Measurements from ENCODE around the gene RIPK3.

RIPK3 gene

DNA sequence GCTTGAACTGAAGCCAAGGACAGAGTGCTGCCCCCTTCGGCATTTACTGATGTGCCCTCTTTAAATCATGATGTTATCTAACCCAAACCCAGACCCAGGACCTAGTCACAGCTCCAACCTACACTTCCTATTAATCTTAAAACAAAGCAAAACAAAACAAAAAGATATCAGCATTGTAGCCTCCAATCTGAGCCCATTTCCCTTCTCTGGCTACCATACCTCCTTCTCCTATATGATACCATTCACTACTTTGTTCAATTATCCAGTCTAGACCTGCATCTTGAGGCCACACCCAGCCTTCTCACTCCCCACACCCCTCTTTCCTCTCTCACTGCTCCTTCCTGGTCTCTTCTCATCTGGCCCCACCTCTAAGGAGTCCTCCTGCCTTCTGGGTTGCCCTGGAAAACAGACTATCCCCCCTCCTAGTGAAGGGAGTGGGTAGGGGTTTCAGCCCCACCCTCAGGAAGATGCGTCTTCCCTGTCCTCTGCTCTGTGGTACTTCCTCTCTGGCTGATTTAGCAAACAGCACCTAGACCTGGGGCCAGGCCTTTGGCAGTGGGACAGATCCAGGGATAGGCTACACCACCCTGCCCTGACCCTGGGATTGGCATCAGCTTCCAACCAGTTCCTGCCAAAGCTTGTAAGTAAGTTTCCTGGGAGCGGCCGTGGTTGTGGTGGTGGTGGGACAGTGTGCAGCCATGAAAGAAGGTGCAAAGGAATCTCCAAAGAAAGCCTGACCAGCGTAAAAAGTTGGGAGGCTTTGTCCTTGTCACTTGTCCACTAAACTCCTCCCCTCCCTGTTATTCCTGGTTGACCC lies 25.2 kb downstream of the RIPK3 start:
- DNase-seq (ENCODE audit: low read depth) = no peak
- TF ChIP-seq CTCF (IDR thresholded peaks at IDR 0.05; ENCODE audit: low read depth, low read length, missing control alignments) = no peak
- H3K4me3 ChIP-seq (ENCODE audit: low read depth, low read length) = no peak overlapping the region

DNA sequence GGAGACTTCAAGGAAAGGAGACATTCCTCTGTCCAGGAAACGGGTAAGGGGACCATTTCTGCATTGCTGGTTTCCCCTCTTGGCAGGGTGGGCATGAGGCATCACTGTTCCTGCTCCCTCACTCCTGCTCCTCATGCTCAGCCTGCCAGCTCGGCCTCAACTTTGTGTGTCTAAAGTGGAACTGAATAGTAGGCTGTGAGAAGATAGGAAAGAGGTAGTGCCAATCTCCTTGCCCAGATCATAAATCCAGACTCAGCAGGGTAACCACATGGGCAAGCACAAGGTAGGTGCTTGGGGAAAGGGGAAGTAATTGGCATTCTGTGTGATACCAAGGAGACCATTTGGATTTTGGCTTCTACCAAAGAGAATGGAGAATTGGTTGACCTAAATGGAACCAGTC lies 25.9 kb downstream of the RIPK3 start:
- no peak for TF ChIP-seq CTCF (IDR thresholded peaks at IDR 0.05; ENCODE audit: low read depth, low read length, missing control alignments)
- H3K4me3 ChIP-seq (ENCODE audit: low read depth, low read length) = no peak overlapping the region
- no peak for DNase-seq (ENCODE audit: low read depth)

GRCh38 chr14:24312736-24313507 lies 26.9 kb downstream of the RIPK3 start:
- DNase-seq (ENCODE audit: low read depth) = peak; percentile 25
- TF ChIP-seq CTCF (IDR thresholded peaks at IDR 0.05; ENCODE audit: low read depth, low read length, missing control alignments) = no peak
- H3K4me3 ChIP-seq (ENCODE audit: low read depth, low read length) = no peak overlapping the region

DNA sequence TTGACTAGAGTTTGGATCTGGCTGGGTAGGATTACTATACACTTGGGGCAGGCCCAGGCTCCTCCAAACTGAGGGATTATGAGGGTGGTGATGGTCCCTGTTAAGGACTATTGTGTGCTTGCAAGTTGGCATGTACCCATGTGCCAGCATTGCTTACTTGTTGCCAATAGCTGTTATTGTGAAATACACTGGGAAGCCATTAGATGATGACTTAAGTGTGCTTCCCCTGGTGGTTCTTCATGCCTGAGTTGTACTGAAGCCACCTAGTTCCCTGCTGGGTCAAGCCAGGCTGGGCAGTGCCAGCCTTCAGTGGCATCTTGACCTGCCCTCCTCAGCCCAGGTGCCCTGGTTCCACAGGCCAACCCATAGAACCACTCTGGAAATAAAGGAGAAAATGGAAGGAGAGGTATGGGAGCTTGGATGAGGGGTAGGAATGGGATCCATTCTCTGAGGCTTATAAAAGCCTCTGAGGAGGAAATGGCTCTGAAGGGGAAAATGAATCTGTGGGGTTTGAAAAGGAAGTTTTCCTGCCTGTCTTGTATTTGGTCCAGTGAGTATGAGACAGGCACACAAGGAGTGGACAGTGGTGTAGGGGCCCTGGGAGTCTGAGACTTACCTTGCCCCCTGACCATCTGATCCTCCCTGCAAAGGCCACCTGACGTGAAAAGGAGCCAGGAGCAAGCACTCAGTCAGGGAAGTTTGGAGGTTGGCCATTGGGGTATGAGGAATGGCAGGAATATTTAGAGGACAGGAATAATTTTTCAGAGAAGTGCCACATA lies 27.8 kb downstream of the RIPK3 start:
- TF ChIP-seq CTCF (IDR thresholded peaks at IDR 0.05; ENCODE audit: low read depth, low read length, missing control alignments) = peak; percentile 12
- H3K4me3 ChIP-seq (ENCODE audit: low read depth, low read length) = peak overlapping the region; percentile 50
- no peak for DNase-seq (ENCODE audit: low read depth)

DNA sequence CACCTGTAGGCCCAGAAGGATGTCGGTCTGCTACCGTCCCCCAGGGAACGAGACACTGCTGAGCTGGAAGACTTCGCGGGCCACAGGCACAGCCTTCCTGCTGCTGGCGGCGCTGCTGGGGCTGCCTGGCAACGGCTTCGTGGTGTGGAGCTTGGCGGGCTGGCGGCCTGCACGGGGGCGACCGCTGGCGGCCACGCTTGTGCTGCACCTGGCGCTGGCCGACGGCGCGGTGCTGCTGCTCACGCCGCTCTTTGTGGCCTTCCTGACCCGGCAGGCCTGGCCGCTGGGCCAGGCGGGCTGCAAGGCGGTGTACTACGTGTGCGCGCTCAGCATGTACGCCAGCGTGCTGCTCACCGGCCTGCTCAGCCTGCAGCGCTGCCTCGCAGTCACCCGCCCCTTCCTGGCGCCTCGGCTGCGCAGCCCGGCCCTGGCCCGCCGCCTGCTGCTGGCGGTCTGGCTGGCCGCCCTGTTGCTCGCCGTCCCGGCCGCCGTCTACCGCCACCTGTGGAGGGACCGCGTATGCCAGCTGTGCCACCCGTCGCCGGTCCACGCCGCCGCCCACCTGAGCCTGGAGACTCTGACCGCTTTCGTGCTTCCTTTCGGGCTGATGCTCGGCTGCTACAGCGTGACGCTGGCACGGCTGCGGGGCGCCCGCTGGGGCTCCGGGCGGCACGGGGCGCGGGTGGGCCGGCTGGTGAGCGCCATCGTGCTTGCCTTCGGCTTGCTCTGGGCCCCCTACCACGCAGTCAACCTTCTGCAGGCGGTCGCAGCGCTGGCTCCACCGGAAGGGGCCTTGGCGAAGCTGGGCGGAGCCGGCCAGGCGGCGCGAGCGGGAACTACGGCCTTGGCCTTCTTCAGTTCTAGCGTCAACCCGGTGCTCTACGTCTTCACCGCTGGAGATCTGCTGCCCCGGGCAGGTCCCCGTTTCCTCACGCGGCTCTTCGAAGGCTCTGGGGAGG lies 28.9 kb downstream of the RIPK3 start, which contains the start of gene LTB4R:
Gene LTB4R (plus strand): TSS at position 857 of the 959 bp plus-strand sequence. CDS start 4,150 bp downstream, outside the sequence.
- H3K4me3 ChIP-seq (ENCODE audit: low read depth, low read length) = peak within 1 kb of the TSS; percentile 50
- DNase-seq (ENCODE audit: low read depth) = peak; percentile 26
- TF ChIP-seq CTCF (IDR thresholded peaks at IDR 0.05; ENCODE audit: low read depth, low read length, missing control alignments) = peak; percentile 27

DNA sequence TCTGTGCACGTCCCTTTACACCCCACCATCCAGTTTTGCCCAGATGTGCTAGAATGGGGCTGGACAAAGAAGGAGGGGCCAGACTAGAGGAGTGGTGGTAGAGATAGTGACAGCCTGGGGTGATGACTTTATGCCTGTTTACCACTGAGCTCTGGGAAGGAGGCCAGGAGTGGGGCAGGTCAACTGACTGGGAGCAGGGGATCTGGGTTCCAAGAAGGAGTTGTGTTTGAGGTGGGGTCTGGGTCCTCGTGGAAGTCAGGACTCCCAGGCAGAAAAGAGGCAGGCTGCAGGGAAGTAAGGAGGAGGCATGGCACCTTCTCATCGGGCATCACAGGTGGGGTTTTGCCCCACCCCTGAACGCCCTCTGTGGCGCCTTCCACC lies 29.5 kb downstream of the RIPK3 start:
- H3K4me3 ChIP-seq (ENCODE audit: low read depth, low read length) = peak overlapping the region; percentile 50
- no peak for TF ChIP-seq CTCF (IDR thresholded peaks at IDR 0.05; ENCODE audit: low read depth, low read length, missing control alignments)
- DNase-seq (ENCODE audit: low read depth) = no peak

All from GM12864 (cell line).